Measurements from ENCODE around the gene MINK1.

GRCh38 chr17:4884489-4884888 lies 51.3 kb downstream of the MINK1 start:
- no peak for TF ChIP-seq CTCF (IDR thresholded peaks at IDR 0.05)
- no peak for TF ChIP-seq EZH2phosphoT487 (IDR thresholded peaks at IDR 0.05)
- no peak for TF ChIP-seq EZH2 (IDR thresholded peaks at IDR 0.05)
